ENCODE measurements around the gene KRTAP4-5.
"Not testable (repeated sequence)": the region's sequence is repeated elsewhere in the genome, so short reads cannot be mapped to it uniquely, and the experiment has no call there.

Gene KRTAP4-5

DNA sequence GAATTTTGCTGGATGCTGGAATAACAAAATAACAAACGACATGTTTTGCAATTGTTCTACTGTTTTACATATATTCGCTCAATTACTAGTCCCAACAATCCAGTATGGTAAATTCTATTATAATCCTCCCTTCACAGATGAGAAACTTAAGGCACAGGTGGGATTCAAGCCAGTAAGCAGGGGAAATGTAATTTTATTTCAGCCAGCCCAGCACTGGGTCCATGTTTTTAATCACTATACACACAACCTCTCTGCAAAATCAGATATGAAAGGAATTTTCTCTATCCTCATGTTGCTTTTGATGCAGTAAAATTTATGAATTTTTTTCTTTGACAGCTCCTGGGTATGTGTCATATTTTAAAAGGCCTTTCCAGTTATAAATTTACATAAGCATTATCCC is 4.4 kb downstream of the KRTAP4-5 start:
- DNase-seq, result no peak

DNA sequence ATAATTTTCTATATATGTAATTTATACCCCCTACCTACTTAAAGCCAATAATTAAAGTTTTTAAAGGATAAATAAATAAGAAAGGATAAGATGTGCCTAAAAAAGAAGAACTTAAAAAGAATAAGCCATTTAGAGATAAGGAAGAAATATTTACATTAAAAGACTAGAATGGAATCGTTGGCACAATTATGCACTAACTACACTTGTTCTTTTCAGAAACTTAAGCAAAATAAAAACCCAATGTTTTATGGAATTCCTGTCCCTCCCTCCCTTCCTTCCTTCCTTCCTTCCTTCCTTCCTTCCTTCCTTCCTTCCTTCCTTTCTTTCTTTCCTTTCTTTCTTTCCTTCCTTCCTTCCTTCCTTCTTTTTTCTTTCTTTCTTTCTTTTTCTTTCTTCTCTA is 4.8 kb downstream of the KRTAP4-5 start:
- DNase-seq, result no peak

DNA sequence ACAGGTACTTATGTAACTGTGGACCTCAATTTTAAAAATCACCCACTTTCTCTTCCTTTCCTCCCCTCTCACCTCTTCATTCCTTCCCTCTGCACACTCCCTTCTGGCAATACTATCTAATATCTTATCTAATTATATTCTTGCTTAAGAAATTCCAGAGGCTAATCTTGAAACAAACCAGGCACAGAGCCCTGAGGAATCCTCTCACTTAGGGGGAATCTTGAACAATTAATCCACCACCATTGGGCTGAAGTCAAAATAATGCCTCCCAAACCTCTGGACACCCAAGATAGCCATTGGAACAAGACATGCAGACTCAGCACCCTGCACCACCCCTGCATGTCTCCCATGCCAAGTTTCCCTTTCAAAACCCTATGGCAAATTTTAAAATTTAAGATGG is 8.3 kb downstream of the KRTAP4-5 start:
- DNase-seq, result no peak

DNA sequence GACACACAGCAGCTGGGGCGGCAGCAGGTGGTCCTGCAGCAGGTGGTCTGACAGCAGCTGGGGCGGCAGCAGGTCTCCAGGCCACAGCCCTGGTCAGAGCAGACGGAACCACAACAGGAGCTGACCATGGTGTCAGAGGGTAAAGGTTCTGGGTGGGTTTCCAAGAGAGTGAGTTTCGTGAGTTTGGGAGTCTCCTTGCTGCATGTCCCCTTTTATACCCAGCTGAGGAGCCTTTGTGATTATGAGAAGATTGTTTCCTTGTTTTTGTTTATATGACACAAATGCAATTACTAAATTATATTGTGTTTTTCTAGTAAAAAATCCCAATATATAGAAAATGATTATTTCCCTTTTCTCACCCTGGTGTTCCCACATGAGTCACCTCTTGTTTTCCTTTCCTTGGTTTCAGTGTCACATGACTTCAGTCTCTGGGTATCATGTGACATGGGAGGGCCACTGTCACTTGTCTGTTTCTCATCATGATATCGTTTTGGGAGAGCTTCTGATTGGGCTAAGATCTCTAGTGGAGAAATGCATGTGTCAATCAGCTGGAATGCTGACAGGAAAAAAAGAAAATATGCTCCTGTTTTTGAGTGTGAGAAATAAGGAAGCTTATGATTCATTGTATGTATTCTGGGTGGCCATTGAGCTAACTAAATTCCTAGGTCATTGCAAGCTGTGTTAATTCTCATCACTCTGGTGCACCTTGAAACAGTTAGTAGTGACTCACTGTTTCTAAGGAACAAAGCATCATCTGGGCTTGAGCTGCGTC is 9.1 kb downstream of the KRTAP4-5 start, which contains the start of gene KRTAP4-6:
TSS of gene KRTAP4-6 (minus strand) at position 185 of the 772 bp plus-strand sequence. CDS start at position 128, 57 bp downstream.
- DNase-seq, result no peak

- DNase-seq, result not testable (repeated sequence)
Observed at GRCh38 chr17:41139865-41140264, 9.8 kb downstream of the KRTAP4-5 start.

DNA sequence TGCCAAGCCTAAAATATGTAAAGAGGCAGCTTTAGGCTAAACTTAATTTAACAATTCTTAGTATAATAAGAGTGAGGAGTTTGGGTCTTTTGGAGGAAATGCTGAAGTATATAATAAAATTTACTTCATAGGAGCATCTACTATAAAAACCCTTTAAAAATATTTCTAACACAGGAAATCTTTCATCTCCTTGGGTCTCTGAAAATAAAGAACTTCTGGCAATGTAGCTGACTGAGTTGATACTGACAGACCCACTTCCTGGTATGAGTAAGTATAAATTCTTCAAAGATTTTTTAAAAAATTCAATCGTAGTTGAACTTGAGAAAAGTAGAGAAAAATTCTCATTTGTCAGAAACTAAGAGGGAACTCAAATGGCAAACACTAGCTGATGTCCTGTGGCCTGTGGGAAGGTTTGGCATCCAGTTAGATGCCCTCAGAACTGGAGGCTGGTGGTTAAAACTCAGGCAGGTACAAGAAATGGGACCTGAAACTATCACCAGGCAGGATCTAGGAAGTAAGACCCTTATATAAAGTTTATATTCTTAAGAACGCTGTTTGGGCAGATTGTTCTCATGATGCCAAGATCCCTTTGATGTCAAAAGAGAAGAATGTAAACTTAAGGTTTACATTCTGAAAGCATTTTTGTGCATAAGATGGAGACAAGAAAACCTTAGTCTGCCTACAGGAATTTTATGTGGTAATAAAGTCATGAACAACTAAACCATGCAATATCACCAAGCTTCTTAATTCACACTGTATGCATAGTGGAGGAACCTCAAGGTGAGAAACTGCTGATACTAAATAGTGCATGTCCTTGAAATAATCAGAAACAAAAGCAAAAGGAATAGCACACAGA is 15.5 kb downstream of the KRTAP4-5 start:
- no peak for DNase-seq

DNA sequence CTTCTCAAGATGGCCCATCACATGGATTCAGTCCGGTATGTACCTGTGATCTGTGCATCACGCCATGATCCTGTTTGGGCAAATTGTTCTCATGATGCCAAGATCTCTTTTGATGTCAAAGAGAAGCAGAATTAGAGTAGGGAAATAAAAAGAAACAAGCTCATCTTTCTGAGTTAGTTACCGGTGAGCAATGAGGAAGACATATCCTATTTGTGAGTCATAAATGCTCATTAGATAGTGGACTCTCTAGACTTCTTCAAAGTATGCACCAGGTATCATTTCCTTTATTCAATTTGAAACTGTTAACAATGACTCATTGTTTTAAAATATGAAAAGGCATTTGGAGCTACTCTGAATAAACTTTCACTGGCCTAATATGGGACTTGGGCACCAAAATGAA is 17.6 kb downstream of the KRTAP4-5 start:
- DNase-seq, result no peak

- DNase-seq, result no peak
Observed at GRCh38 chr17:41127371-41127770, 22.3 kb downstream of the KRTAP4-5 start.

- no peak for DNase-seq
Observed at GRCh38 chr17:41126412-41126811, 23.2 kb downstream of the KRTAP4-5 start.

- DNase-seq, result no peak
Observed at GRCh38 chr17:41125064-41125463, 24.6 kb downstream of the KRTAP4-5 start.

DNA sequence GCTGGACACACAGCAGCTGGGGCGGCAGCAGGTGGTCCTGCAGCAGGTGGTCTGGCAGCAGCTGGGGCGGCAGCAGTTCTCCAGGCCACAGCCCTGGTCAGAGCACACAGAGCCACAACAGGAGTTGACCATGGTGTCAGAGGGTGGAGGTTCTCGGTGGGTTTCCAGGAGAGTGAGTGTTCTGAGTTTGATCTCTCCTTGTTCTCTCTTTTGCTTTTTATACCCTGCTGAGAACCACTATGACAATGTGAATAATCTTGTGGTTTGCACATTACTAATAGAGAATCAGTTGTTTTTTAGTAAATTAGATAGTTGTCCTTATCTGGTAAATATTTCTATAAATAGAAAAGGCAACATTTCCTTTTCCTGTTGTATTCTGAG is 25.6 kb downstream of the KRTAP4-5 start, which contains the start of gene KRTAP4-12:
TSS of gene KRTAP4-12 (minus strand) at position 192 of the 381 bp plus-strand sequence. CDS start at position 132, 60 bp downstream.
- not testable (repeated sequence) for DNase-seq

DNA sequence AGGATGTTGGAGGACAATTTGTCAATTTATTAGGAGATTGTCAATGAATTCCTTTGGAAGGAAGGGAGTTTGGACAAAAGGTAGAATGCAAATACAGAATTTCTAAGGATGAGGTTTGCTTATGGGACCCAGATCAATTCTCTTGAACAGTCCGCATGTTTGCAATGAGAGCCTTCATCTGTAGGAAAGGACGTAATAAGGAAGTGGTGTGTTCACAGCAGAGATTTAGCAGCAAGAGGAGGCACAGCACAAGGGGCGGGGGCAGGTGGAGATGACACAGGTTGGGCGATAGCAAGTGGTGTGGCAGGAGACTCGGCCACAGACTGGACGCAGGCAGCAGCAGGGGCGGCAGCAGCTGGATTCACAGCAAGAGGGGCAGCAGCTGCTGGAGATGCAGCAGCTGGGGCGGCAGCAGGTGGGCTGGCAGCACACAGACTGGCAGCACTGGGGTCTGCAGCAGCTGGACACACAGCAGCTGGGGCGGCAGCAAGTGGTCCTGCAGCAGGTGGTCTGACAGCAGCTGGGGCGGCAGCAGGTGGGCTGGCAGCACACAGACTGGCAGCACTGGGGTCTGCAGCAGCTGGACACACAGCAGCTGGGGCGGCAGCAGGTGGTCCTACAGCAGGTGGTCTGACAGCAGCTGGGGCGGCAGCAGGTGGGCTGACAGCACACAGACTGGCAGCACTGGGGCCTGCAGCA is 26.2 kb downstream of the KRTAP4-5 start:
- not testable (repeated sequence) for DNase-seq

DNA sequence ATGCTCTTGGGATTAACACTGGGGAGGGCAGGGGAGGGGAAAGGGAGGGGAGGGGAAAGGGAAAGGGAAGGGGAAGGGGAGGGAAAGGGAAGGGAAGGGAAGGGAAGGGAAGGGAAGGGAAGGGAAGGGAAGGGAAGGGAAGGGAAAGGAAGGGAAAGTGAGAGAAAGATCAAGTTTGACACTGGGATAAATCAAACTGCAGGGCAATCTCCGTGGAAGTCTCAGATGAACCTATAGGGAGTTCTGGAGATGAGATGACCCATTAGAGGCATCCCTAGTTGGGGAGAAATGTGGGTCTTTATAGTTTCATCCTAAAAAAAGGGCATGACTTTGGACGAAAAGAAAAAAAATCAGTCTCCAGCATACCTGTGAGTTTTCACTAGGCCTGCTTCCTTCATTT is 27.9 kb downstream of the KRTAP4-5 start:
- DNase-seq, result no peak

DNA sequence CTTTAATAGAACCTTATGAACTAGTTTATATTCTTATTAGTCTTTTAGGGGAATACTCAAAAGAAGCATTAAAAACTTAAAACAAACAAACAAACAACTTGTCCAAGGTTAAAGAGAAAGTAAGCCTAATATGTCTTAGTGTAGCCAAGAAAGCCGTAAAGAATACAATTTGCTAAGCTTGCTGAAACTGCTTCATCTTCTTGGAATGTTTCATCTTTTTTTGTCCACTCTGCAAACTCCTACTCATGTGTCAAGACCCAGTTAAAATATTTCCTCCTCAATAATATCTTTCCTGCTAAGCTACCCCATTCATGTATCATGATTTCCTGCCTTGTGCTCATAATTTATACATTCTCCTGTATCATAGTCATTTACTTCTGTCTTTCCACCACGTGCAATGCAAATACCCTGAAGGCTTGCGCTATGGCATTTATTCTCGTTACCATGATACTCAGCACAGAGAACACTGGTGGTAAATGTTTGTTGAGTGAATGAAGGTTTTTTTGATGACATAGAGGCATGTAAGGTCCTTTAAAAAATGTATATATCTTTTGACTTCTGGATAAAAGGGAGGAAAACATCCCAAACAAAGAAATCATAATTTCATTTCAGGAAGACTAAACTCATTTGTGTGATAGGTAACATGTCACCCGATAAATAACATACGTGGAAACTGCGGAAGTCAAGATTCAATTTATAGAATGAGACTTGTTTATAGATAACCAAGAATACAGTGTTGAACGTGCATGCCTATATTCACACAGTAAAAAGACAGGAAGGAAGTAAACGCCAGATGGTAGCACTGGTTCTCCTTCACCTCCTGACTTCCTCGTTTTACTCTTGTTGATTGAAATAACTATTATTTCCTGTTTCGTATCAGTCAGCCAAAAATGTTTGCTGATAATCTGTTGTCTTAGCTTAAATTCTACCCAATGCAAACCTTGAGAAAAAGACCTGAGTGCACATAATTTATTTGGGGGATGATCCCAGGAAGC is 29.6 kb downstream of the KRTAP4-5 start:
- not testable (repeated sequence) for DNase-seq

- DNase-seq, result no peak
Observed at GRCh38 chr17:41118721-41119120, 30.9 kb downstream of the KRTAP4-5 start.

DNA sequence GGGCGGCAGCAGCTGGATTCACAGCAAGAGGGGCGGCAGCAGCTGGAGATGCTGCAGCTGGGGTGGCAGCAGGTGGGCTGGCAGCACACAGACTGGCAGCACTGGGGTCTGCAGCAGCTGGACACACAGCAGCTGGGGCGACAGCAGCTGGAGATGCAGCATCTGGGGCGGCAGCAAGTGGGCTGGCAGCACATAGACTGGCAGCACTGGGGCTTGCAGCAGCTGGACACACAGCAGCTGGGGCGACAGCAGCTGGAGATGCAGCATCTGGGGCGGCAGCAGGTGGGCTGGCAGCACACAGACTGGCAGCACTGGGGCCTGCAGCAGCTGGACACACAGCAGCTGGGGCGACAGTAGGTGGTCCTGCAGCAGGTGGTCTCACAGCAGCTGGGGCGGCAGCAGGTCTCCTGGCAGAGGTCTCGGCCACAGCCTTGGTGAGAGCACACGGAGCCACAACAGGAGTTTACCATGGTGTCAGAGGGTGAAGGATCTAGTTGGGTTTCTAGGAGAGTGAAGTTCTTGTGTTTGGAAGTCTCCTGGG is 31.7 kb downstream of the KRTAP4-5 start, which contains the start of gene KRTAP4-11:
TSS of gene KRTAP4-11 (minus strand) at position 528 of the 541 bp plus-strand sequence. CDS start at position 470, 58 bp downstream.
- not testable (repeated sequence) for DNase-seq

DNA sequence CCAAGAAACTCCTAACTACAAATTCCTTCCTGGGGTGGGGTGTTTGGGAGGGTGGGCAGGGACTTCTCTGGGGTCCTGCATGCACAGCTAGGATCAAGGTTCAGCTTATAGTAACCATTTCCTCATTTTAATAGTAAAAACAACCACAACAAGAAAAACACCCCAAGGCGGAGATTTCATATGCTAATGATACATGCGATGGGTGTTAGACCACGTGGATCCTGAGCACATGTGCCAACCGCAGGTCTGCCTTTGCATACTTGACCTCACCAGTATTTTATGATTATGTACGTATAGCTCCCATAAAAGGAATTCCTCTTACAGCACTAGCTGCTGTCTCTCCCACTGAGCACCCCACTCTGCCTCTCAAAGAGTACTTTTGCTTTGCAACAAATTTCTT is 33.3 kb downstream of the KRTAP4-5 start:
- no peak for DNase-seq

- no peak for DNase-seq
Observed at GRCh38 chr17:41111151-41111885, 38.3 kb downstream of the KRTAP4-5 start.

DNA sequence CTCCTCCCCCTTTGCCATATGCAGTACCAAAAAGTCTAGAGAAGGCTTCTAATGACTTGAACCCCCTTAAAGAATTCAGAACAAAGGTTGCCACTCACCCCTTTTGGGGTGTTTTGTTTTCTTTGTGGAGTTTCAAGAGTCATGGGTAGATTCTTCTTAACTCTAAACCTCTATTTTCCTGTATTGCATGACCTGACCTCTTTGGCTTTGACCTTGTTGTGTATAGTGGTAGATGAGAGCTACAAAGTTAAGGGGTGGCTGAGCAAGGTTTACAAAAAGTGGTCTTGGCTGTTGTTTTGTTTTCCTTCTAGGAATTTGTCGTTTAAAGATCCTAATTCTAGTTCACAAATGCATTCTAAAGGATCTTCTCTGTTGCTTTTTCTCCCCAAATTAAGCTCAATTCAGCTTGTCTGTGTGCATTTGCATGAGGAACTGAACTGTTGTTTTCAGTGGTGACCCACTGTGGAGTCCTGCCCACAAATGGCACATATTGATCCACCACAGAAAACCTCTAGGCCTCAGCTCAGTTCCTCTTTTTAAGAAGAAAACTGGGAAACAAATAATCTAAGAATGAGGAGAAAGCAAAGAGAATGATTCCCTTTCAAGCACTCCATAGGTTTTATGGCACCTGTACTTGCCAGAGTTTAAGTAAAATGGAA is 40.8 kb downstream of the KRTAP4-5 start:
- not testable (repeated sequence) for DNase-seq

DNA sequence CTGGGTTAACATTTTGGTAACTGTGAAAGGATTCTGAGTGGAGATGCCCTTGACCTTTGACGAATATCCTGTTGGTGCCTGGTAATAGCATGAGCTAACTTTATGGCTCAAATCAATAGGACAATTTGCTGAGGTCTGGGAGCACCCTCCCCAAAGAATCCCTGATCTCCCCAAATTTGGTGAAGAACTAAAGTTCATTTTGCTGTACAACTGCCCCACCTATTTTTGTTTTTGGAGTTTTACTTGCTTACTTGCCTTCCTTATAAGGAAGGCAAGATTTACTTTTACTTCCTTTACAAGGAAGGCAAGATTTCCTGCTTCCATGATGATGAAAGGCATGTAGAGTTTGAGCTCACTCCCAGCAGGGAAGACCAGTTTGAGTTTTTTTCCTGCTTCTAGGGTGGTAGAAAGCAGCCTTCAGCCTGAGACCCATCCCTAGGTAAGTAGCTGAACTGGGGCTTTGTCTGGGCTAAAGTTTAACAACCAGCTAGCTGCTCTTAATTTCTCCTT is 41.6 kb downstream of the KRTAP4-5 start:
- no peak for DNase-seq

Measured in NCI-H82 (cell line).